Fibroblast of skin of left quadriceps (primary cell): Measurements from ENCODE around the gene MMP10.
A peak's percentile ranks its signal among the peaks of the same experiment; 100 is the strongest.

Experiments
- DNase-seq, 2 experiments: peaks; one replicate each; pipeline ENCODE4 v3.0.0-alpha.2; 2013; ENCODE audit warnings: low read depth in 2 of 2

The MMP10 gene

DNA sequence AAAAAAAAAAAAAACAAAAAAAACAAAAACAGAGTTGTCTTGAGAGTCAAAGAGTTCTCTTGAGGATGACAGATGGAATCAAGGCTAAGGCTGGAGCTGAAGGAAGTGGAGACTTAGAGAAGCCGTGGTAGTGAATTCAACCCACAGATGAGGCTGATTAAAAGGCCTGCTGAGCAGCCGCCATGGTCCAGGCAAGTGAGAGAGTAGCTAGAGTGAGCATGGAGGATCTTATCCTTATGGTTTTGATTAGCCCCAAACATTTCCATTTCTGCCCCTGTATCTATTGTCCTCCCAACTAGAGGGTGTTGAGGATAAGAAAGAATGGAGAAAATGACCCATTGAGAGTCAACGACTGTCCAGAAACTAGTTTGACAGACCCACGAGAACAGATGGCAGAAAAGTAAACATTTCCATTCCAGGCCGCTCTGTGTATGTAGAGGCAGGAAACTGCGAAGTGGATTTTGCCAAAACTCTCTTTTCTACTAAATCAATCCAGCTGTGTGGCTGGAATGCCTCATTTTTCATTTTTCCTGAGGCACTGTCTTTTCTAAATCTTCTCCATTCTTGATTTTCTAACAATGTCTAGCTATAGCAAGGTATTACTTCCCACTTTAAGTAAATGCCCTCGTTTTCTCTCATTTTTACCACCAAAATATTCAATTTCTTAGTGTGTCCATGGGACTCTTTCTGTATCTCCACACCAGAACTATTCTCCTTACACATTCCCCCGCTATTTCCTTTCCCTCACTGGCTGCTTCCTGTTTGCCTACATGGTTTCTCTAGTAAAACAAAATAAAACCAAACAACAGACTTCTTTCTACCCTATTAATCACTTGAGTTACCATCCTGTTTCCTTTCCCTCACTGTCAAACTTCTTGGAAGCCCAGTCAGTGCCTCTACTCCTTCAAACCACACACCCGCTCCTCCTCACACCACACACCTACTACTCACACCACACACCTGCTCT, 50.3 kb downstream of the MMP10 start:
- DNase-seq = peak; percentile 48 to 53

DNA sequence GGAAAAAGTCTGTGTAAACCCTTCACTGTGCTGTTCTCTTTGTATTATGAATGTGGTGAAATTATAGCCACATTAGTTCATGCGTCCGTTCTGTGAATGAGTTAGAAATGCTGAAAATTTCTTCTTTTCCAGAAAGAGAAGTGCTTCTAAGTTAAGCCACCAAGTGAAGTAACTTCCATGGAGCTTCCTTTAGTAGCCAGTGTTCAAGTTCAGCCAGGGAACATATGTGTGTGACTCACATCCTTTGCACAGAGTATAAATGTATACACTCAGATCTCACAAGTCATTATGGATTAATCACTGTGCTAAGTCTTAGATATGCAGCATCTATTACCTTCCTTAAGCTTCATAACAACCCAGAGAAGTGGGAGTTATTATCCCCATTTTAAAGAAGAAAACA, 52.5 kb downstream of the MMP10 start:
- peak; percentile 73 to 74 for DNase-seq

DNA sequence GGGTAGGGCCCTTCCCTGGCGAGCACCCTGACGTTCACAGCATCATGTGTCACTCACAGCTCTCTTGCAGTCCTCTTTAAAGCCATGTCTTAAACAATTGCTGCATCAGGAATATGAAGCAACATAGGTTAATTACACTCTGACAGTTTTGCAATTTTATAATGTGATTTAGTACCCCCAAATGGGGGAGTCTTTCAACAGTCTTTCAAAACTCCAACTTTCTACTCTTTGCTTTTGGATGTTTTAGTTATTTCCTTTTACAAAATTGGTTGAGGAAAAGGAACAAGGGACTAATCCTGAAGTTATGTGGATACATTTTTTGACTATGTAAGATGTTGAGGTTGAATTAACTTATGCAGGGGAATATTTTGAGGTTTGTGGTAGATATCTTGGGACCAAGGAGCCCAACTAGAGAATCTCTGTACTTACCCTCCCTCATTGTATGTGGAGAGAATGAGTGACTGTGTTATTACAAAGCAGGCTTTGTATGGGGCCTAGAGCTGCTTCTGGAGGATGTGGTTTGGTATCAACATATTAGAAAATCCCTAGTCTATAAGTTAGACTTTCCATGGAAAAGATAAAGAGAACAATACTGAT, 55.4 kb downstream of the MMP10 start, which contains the start of gene MMP8:
MMP8 (minus strand) TSS at position 51 of the 597 bp plus-strand sequence. CDS start 99 bp downstream, outside the sequence.
- DNase-seq = peak; percentile 79 to 84

DNA sequence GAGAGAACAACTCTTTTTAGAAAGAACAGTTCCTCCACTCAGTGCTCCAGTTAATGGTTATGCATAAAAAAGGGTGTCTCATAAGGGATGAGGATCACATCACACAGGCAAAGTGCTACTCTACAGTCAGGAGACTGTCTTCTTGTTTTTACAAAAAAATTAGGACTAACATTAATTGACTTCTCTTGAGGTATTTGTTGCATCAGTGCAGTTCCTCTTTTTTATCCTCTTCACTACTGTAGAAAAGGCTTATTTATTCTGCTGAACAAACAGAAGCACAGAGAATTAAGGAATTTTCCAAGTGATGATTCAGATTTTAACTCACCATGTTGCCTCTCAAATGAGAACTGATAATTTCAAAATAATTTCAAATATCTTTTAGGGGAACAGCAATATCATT, 57.6 kb downstream of the MMP10 start:
- DNase-seq = no peak
